ENCODE measurements around the gene CNN1. TPM values are rescaled to one million over a fixed set of nuclear protein-coding genes. Genes with fewer than 3 reads are reported as not detected.

Gene CNN1
- total RNA-seq, 2 donors from 2014 or later = 12.8 to 16.2 TPM

GRCh38 chr19:11587302-11587974 is 48.8 kb downstream of the CNN1 start:
- H3K27ac ChIP-seq (ENCODE audit: low read depth, low read length) = no peak overlapping the region
- H3K4me1 ChIP-seq (ENCODE audit: control insufficient read depth, insufficient read depth, low read length) = no peaks in the 10 kb centered on the region
- peaks cover 2% of the 10 kb centered on the region for H3K27me3 Mint-ChIP-seq (ENCODE audit: insufficient read depth)
- H3K4me3 ChIP-seq (ENCODE audit: low read length) = no peak overlapping the region
- no peaks in the 10 kb centered on the region for H3K36me3 ChIP-seq (ENCODE audit: control insufficient read depth, insufficient read depth, low read length)
- H3K4me1 Mint-ChIP-seq = no peaks in the 10 kb centered on the region
- no peaks in the 10 kb centered on the region for H3K9me3 ChIP-seq (ENCODE audit: control insufficient read depth, low read length)
- no peak overlapping the region for H3K4me3 Mint-ChIP-seq
- no peaks in the 10 kb centered on the region for H3K9me3 Mint-ChIP-seq
- H3K27me3 ChIP-seq (ENCODE audit: control insufficient read depth, insufficient read depth, low read length, poor library complexity, severe bottlenecking) = no peaks in the 10 kb centered on the region
- DNase-seq = peak; percentile 94
- 0 to 4% methylated on average over 5 to 6 of the region's 7 CpGs for WGBS, 2 experiments (ENCODE audit: insufficient coverage in 1 of 2, insufficient read length in 1 of 2)
- no peaks in the 10 kb centered on the region for H3K36me3 Mint-ChIP-seq (ENCODE audit: low read depth)
- TF ChIP-seq, protein P1, sequence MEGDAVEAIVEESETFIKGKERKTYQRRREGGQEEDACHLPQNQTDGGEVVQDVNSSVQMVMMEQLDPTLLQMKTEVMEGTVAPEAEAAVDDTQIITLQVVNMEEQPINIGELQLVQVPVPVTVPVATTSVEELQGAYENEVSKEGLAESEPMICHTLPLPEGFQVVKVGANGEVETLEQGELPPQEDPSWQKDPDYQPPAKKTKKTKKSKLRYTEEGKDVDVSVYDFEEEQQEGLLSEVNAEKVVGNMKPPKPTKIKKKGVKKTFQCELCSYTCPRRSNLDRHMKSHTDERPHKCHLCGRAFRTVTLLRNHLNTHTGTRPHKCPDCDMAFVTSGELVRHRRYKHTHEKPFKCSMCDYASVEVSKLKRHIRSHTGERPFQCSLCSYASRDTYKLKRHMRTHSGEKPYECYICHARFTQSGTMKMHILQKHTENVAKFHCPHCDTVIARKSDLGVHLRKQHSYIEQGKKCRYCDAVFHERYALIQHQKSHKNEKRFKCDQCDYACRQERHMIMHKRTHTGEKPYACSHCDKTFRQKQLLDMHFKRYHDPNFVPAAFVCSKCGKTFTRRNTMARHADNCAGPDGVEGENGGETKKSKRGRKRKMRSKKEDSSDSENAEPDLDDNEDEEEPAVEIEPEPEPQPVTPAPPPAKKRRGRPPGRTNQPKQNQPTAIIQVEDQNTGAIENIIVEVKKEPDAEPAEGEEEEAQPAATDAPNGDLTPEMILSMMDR (conservative IDR thresholded peaks at IDR 0.05) = peak; percentile 86
- no peak overlapping the region for H3K9ac ChIP-seq (ENCODE audit: extremely low read depth, low read length, poor library complexity, severe bottlenecking)
- no peak overlapping the region for H3K27ac Mint-ChIP-seq

- no peaks in the 10 kb centered on the region for H3K9me3 ChIP-seq (ENCODE audit: control insufficient read depth, low read length)
- Mint-ChIP-seq H3K4me1 (no peaks in the 10 kb centered on the region), H3K36me3 (ENCODE audit: low read depth) (no peaks in the 10 kb centered on the region), H3K27ac (no peak overlapping the region), H3K9me3 (no peaks in the 10 kb centered on the region), H3K4me3 (no peak overlapping the region), H3K27me3 (ENCODE audit: insufficient read depth) (peaks cover 2% of the 10 kb centered on the region)
- WGBS, 2 experiments (ENCODE audit: insufficient coverage in 1 of 2, insufficient read length in 1 of 2) = 91 to 98% methylated on average over 6 to 13 of the region's 13 CpGs
- no peaks in the 10 kb centered on the region for H3K27me3 ChIP-seq (ENCODE audit: control insufficient read depth, insufficient read depth, low read length, poor library complexity, severe bottlenecking)
- H3K36me3 ChIP-seq (ENCODE audit: control insufficient read depth, insufficient read depth, low read length) = no peaks in the 10 kb centered on the region
- no peak overlapping the region for H3K9ac ChIP-seq (ENCODE audit: extremely low read depth, low read length, poor library complexity, severe bottlenecking)
- H3K4me1 ChIP-seq (ENCODE audit: control insufficient read depth, insufficient read depth, low read length) = no peaks in the 10 kb centered on the region
- no peak overlapping the region for H3K4me3 ChIP-seq (ENCODE audit: low read length)
- no peak overlapping the region for H3K27ac ChIP-seq (ENCODE audit: low read depth, low read length)
- TF ChIP-seq, protein P1 (conservative IDR thresholded peaks at IDR 0.05) = peak; percentile 12
- DNase-seq = no peak
These were observed 49.5 kb downstream of the CNN1 start for GRCh38 chr19:11587975-11588631.

DNA sequence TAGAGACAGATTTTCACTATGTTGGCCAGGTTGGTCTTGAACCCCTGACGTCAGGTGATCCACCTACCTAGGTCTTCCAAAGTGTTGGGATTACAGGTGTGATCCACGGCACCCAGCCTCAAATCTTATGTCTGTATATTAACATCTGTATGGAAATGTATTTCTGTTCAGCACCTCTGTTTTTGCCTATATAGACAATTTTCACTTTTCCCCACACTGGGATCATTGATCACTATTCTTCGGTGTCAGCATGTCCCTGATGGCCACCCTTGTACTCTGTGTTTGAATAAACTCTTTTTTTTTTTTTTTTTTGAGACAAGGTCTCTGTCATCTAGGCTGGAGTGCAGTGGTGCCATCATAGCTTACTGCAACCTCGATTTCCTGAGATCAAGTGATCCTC is 55.4 kb downstream of the CNN1 start:
- DNase-seq = no peak
- TF ChIP-seq, protein P1 (conservative IDR thresholded peaks at IDR 0.05) = no peak
- Mint-ChIP-seq H3K27ac (no peak overlapping the region), H3K27me3 (ENCODE audit: insufficient read depth) (peaks cover 2% of the 10 kb centered on the region), H3K4me3 (no peak overlapping the region), H3K4me1 (no peaks in the 10 kb centered on the region), H3K36me3 (ENCODE audit: low read depth) (peaks cover 12% of the 10 kb centered on the region), H3K9me3 (no peaks in the 10 kb centered on the region)
- Histone ChIP-seq H3K4me3 (ENCODE audit: low read length) (no peak overlapping the region), H3K4me1 (ENCODE audit: control insufficient read depth, insufficient read depth, low read length) (peaks cover 3% of the 10 kb centered on the region), H3K27ac (ENCODE audit: low read depth, low read length) (no peak overlapping the region), H3K27me3 (ENCODE audit: control insufficient read depth, insufficient read depth, low read length, poor library complexity, severe bottlenecking) (no peaks in the 10 kb centered on the region), H3K36me3 (ENCODE audit: control insufficient read depth, insufficient read depth, low read length) (peaks cover 7% of the 10 kb centered on the region), H3K9ac (ENCODE audit: extremely low read depth, low read length, poor library complexity, severe bottlenecking) (no peak overlapping the region), H3K9me3 (ENCODE audit: control insufficient read depth, low read length) (no peaks in the 10 kb centered on the region)
- 86 to 90% methylated on average over 2 to 4 of the region's 4 CpGs for WGBS, 2 experiments (ENCODE audit: insufficient coverage in 1 of 2, insufficient read length in 1 of 2)

Data from endodermal cell (in vitro differentiated cells).